ENCODE data around the gene HOXD8. TPM values are rescaled to one million over a fixed set of nuclear protein-coding genes. Genes with fewer than 3 reads are reported as not detected.
A peak's percentile ranks its signal among the peaks of the same experiment; 100 is the strongest.

HOXD8 gene
- total RNA-seq, 1 donor from 2014 or later: not detected

GRCh38 chr2:176099159-176099727 is 30.3 kb upstream of the HOXD8 start:
- no peak for DNase-seq (ENCODE audit: extremely low spot score, unreplicated experiment)
- peaks cover 21% of the 10 kb centered on the region for H3K4me1 Mint-ChIP-seq (ENCODE audit: unreplicated experiment)
- no peak overlapping the region for H3K4me3 Mint-ChIP-seq (ENCODE audit: unreplicated experiment)
- H3K9me3 Mint-ChIP-seq (ENCODE audit: unreplicated experiment): no peaks in the 10 kb centered on the region
- H3K27me3 Mint-ChIP-seq (ENCODE audit: unreplicated experiment): peaks cover 94% of the 10 kb centered on the region
- no peak for TF ChIP-seq CTCF (IDR thresholded peaks at IDR 0.05)
- H3K36me3 Mint-ChIP-seq (ENCODE audit: unreplicated experiment): no peaks in the 10 kb centered on the region
- H3K27ac Mint-ChIP-seq (ENCODE audit: unreplicated experiment): no peak overlapping the region

GRCh38 chr2:176099728-176100546 is 29.6 kb upstream of the HOXD8 start, which contains the start of gene HOXD12:
TSS of gene HOXD12 (plus strand) at chr2:176099795. CDS start at chr2:176099802, 7 bp downstream.
- H3K27ac Mint-ChIP-seq (ENCODE audit: unreplicated experiment): no peak within 1 kb of the TSS
- no peak for TF ChIP-seq CTCF (IDR thresholded peaks at IDR 0.05)
- H3K27me3 Mint-ChIP-seq (ENCODE audit: unreplicated experiment): peaks cover 94% of the 10 kb centered on the region
- H3K4me1 Mint-ChIP-seq (ENCODE audit: unreplicated experiment): peaks cover 26% of the 10 kb centered on the region
- DNase-seq (ENCODE audit: extremely low spot score, unreplicated experiment): peak; percentile 68
- H3K9me3 Mint-ChIP-seq (ENCODE audit: unreplicated experiment): no peaks in the 10 kb centered on the region
- H3K4me3 Mint-ChIP-seq (ENCODE audit: unreplicated experiment): no peak within 1 kb of the TSS
- H3K36me3 Mint-ChIP-seq (ENCODE audit: unreplicated experiment): no peaks in the 10 kb centered on the region

- Mint-ChIP-seq H3K27ac (ENCODE audit: unreplicated experiment) (no peak overlapping the region), H3K9me3 (ENCODE audit: unreplicated experiment) (no peaks in the 10 kb centered on the region), H3K4me3 (ENCODE audit: unreplicated experiment) (no peak overlapping the region), H3K4me1 (ENCODE audit: unreplicated experiment) (peaks cover 29% of the 10 kb centered on the region), H3K36me3 (ENCODE audit: unreplicated experiment) (no peaks in the 10 kb centered on the region), H3K27me3 (ENCODE audit: unreplicated experiment) (peaks cover 94% of the 10 kb centered on the region)
- no peak for TF ChIP-seq CTCF (IDR thresholded peaks at IDR 0.05)
- DNase-seq (ENCODE audit: extremely low spot score, unreplicated experiment): no peak
These were observed 28.9 kb upstream of the HOXD8 start for GRCh38 chr2:176100547-176101140.

- peaks cover 33% of the 10 kb centered on the region for H3K4me1 Mint-ChIP-seq (ENCODE audit: unreplicated experiment)
- H3K4me3 Mint-ChIP-seq (ENCODE audit: unreplicated experiment): no peak overlapping the region
- no peak for TF ChIP-seq CTCF (IDR thresholded peaks at IDR 0.05)
- H3K27ac Mint-ChIP-seq (ENCODE audit: unreplicated experiment): no peak overlapping the region
- H3K27me3 Mint-ChIP-seq (ENCODE audit: unreplicated experiment): peaks cover 95% of the 10 kb centered on the region
- no peak for DNase-seq (ENCODE audit: extremely low spot score, unreplicated experiment)
- no peaks in the 10 kb centered on the region for H3K36me3 Mint-ChIP-seq (ENCODE audit: unreplicated experiment)
- H3K9me3 Mint-ChIP-seq (ENCODE audit: unreplicated experiment): no peaks in the 10 kb centered on the region
These were observed 28.2 kb upstream of the HOXD8 start for GRCh38 chr2:176101216-176101830.

Measured in osteocyte (in vitro differentiated cells).